ENCODE results near the gene ZBTB7C.

The ZBTB7C gene

DNA sequence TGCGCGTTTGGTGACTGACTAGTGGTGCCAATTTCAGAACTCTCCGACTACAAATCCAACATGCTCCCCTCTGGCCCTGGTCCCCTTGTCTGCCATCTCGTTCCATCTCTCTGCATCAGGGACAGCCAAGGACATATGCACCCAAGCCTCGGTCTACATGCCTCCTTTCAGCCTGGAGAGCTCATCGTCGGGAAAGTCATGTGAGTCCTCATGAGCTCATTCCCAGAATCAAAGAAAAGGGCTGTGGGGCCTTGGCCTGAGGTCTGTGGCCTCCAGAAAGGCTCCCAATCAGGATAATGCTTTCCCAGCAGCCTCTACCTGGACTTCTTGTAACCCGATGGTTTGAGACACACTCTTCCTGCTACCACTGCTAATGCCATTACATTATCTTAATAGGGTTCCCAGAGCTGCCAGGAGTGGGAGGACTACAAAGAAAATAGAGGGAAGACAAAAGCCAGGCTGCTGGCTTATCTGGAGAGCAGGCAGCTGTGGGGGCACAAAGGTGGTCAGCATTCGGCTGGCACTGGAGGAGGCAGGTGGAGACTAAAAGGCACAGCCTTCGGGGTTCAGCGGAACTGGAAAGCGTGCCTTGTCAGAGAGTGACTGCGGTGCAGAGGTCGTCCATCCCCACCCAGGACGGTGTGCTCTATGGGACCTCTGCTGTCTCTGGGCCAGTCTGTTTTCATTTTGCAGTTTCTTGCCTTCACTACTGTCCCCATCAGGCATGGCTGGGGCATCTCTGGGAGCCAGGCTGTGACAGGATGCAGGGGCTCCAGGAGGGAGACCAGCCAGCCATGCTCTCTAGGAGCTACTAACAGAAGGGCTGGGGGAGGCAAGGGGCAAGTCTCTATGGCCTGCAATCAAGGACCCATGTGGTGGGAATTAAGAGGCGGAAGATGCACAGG lies 374.3 kb downstream of the ZBTB7C start:
- H3K4me2 ChIP-seq (ENCODE audit: low read length): no peak overlapping the region
- no peaks in the 10 kb centered on the region for H3K9me3 ChIP-seq (ENCODE audit: control insufficient read depth, low read length)
- H3K9ac ChIP-seq: no peak overlapping the region
- TF ChIP-seq, protein P1, sequence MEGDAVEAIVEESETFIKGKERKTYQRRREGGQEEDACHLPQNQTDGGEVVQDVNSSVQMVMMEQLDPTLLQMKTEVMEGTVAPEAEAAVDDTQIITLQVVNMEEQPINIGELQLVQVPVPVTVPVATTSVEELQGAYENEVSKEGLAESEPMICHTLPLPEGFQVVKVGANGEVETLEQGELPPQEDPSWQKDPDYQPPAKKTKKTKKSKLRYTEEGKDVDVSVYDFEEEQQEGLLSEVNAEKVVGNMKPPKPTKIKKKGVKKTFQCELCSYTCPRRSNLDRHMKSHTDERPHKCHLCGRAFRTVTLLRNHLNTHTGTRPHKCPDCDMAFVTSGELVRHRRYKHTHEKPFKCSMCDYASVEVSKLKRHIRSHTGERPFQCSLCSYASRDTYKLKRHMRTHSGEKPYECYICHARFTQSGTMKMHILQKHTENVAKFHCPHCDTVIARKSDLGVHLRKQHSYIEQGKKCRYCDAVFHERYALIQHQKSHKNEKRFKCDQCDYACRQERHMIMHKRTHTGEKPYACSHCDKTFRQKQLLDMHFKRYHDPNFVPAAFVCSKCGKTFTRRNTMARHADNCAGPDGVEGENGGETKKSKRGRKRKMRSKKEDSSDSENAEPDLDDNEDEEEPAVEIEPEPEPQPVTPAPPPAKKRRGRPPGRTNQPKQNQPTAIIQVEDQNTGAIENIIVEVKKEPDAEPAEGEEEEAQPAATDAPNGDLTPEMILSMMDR (IDR thresholded peaks at IDR 0.05): no peak
- no peak overlapping the region for H2AFZ ChIP-seq
- no peak overlapping the region for H3K4me3 ChIP-seq (ENCODE audit: low read depth, low read length)
- H3K4me1 ChIP-seq: no peaks in the 10 kb centered on the region
- H3K79me2 ChIP-seq: no peaks in the 10 kb centered on the region
- H3K27ac ChIP-seq: no peak overlapping the region
- H3K27me3 ChIP-seq (ENCODE audit: control insufficient read depth, insufficient read depth, low read length): no peaks in the 10 kb centered on the region
- no peaks in the 10 kb centered on the region for H3K36me3 ChIP-seq (ENCODE audit: control insufficient read depth, insufficient read depth, low read length)

DNA sequence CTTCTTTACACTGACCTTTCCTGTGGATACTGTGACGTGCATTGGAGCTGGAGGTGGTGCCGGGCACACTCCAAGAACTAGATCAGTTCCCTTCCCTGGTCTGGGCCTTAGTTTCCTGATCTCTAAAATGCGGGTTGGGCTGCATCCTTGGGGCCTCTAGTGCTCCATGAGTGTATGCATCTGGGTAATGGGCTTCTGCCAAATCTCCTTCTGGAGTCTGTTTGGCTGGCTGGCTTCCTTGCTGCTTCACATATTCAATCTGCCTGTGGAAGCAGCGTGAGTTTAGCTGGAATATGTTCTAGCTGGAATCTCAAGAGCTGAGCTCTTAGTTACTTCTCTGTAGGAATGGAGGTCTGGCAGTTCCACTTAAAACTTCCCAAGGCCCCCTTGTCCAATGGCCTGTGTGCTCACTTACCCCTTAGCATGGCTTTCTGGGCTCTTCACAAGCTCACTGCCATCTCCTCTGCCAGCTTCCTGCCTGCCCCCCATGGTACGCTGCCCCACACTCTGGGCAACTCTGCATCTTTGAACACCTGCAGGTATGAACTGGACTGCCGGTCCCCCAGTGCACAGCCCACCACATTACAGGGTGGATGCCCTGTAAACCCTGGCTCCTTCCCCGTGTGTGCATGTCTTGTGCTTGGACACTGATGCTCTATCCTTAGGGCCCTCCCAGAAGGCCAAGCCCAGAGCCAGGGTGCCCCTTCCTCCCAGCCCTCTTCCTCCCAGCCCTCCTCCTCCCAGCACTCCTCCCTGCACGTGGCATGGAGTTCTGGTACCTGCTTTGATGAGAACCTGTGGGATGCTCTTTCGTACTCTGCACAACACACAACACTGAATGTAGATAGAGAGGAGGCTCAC lies 375.2 kb downstream of the ZBTB7C start:
- H3K27ac ChIP-seq: no peak overlapping the region

DNA sequence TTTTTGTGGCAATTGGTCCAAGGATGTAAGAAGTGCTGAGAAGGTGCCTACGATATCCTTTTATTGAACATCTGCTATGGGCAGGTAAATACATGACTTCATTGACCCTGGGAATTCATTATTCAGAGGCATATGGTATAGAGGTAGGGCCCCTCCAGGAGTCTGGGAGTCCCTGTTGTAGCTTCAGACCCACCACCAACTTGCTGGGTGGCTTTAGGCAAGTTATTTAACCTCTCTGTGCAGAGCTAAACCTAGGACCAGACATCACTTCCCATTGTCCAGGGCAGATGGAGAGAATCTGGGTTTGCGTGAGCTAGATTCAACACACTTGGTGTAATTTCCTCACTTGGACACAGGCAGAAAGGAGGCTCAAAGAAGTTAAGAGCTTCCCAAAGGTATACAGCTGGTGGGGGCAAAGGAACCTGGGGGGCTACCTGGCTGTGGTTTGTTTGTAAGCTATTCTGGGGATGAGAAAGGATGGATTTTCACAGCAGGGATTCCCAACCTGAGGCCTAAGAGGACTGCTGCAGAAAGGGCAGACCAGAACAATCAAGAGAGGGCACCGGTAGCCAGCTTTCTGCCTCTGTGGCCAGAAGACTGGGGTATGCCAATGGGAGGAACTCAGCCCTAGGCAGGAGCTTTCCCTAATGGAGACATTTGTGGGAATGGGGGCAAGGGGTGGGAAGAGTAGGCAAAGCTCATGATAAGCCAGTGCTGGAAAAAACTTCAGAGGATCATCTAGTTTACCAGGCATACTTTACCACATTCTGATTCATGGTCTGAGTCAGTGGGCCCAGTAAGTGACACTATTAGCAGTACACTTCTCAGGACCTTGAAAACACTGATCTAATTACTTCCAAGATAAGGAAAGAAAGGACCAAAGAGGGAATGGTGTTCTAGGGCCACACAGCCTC lies 376.1 kb downstream of the ZBTB7C start:
- Histone ChIP-seq H3K27me3 (ENCODE audit: control insufficient read depth, insufficient read depth, low read length) (no peaks in the 10 kb centered on the region), H3K4me3 (ENCODE audit: low read depth, low read length) (no peak overlapping the region), H2AFZ (no peak overlapping the region), H3K9me3 (ENCODE audit: control insufficient read depth, low read length) (no peaks in the 10 kb centered on the region), H3K27ac (no peak overlapping the region), H3K4me2 (ENCODE audit: low read length) (no peak overlapping the region), H3K9ac (no peak overlapping the region), H3K36me3 (ENCODE audit: control insufficient read depth, insufficient read depth, low read length) (no peaks in the 10 kb centered on the region), H3K4me1 (peaks cover 4% of the 10 kb centered on the region), H3K79me2 (no peaks in the 10 kb centered on the region)
- TF ChIP-seq, protein P1 (IDR thresholded peaks at IDR 0.05): no peak

More for the DNA sequence above, 375.2 kb downstream of the ZBTB7C start:
- H2AFZ ChIP-seq: no peak overlapping the region
- no peak overlapping the region for H3K4me2 ChIP-seq (ENCODE audit: low read length)
- no peak overlapping the region for H3K4me3 ChIP-seq (ENCODE audit: low read depth, low read length)
- H3K4me1 ChIP-seq: no peaks in the 10 kb centered on the region
- H3K9ac ChIP-seq: no peak overlapping the region
- TF ChIP-seq, protein P1 (IDR thresholded peaks at IDR 0.05): no peak
- no peaks in the 10 kb centered on the region for H3K36me3 ChIP-seq (ENCODE audit: control insufficient read depth, insufficient read depth, low read length)
- no peaks in the 10 kb centered on the region for H3K79me2 ChIP-seq
- no peaks in the 10 kb centered on the region for H3K27me3 ChIP-seq (ENCODE audit: control insufficient read depth, insufficient read depth, low read length)
- no peaks in the 10 kb centered on the region for H3K9me3 ChIP-seq (ENCODE audit: control insufficient read depth, low read length)

DNA sequence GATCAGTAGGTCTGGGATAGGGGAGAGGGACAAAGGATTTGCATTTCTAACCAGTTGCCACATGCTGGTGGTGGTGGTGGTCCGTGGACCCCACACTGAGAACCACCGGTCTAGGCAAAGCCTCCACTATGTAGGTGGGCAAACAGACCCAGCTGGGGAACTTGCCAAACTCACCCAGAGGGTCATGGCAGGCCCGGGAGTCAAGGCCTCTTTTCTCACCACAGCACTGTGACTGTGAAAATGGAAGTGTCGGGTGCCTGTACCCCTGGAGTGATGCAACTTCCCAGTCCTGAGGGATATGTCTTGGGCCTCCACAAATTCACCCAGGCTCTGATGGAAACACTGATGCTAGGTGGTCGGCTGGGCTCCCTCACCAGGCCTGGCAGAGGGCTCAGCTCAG lies 377.5 kb downstream of the ZBTB7C start:
- Histone ChIP-seq H3K79me2 (no peaks in the 10 kb centered on the region), H3K4me2 (ENCODE audit: low read length) (no peak overlapping the region), H3K4me3 (ENCODE audit: low read depth, low read length) (no peak overlapping the region), H3K4me1 (peaks cover 7% of the 10 kb centered on the region), H3K27me3 (ENCODE audit: control insufficient read depth, insufficient read depth, low read length) (no peaks in the 10 kb centered on the region), H2AFZ (no peak overlapping the region), H3K9me3 (ENCODE audit: control insufficient read depth, low read length) (no peaks in the 10 kb centered on the region), H3K27ac (no peak overlapping the region), H3K9ac (no peak overlapping the region), H3K36me3 (ENCODE audit: control insufficient read depth, insufficient read depth, low read length) (no peaks in the 10 kb centered on the region)
- TF ChIP-seq, protein P1 (IDR thresholded peaks at IDR 0.05): no peak
